22Rv1 (cell line): Measurements from ENCODE around the gene KCNK2.

Experiments
- H3K27ac ChIP-seq: fragments of 450-650 bp; 2 replicates; pipeline ENCODE4 v1.5.1; 2017
- ZFX ChIP-seq: fragments of 450-650 bp; IDR thresholded peaks from 2 replicates; pipeline ENCODE4 v1.6.1; 2017; ENCODE audit warnings: antibody characterized with exemption, borderline replicate concordance
- TF ChIP-seq, protein P1 (sequence below): fragments of 450-650 bp; IDR thresholded peaks from 2 replicates; pipeline ENCODE4 v1.5.1; 2017; ENCODE audit warnings: mild to moderate bottlenecking

Gene KCNK2

DNA sequence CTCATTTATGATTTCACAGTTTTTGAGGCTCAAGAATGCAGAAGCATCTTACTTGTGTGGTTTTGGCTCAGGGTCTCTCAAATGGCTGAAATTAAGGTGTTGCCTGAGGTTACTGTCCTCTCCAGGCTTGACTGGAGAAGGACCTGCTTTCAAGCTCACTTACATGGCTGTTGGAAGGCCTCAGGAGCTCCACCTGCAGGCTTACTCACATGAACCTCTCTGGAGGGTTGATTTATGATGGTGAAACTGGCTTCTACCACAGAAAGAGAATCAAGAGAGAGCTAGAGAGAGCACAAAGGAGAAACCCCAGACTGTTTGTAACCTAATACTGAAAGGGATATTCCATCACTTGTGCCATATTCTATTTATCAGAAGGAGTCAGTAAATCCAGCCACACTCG lies 6.2 kb upstream of the KCNK2 start:
- TF ChIP-seq ZFX = no peak
- TF ChIP-seq, protein P1, sequence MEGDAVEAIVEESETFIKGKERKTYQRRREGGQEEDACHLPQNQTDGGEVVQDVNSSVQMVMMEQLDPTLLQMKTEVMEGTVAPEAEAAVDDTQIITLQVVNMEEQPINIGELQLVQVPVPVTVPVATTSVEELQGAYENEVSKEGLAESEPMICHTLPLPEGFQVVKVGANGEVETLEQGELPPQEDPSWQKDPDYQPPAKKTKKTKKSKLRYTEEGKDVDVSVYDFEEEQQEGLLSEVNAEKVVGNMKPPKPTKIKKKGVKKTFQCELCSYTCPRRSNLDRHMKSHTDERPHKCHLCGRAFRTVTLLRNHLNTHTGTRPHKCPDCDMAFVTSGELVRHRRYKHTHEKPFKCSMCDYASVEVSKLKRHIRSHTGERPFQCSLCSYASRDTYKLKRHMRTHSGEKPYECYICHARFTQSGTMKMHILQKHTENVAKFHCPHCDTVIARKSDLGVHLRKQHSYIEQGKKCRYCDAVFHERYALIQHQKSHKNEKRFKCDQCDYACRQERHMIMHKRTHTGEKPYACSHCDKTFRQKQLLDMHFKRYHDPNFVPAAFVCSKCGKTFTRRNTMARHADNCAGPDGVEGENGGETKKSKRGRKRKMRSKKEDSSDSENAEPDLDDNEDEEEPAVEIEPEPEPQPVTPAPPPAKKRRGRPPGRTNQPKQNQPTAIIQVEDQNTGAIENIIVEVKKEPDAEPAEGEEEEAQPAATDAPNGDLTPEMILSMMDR = peak; percentile 72
- no peak overlapping the region for H3K27ac ChIP-seq

DNA sequence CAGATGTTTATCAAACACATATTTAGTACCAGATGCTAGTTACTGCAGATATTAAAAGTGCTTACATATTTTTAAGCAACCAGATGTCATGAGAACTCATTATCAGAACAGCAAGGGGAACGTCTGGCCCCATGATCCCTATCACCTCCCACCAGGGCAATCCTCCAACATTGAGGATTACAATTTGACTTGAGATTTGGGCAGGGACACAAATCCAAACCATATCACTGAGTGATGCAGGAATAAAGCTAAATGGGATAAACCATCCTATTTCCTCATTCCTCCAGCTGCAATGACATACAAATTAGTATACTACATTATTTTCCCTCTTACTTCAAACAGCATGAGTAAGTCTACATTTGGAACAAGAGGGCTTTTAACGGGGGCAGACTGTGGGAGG lies 3.1 kb upstream of the KCNK2 start:
- H3K27ac ChIP-seq = no peak overlapping the region
- no peak for TF ChIP-seq ZFX
- TF ChIP-seq, protein P1 = no peak

DNA sequence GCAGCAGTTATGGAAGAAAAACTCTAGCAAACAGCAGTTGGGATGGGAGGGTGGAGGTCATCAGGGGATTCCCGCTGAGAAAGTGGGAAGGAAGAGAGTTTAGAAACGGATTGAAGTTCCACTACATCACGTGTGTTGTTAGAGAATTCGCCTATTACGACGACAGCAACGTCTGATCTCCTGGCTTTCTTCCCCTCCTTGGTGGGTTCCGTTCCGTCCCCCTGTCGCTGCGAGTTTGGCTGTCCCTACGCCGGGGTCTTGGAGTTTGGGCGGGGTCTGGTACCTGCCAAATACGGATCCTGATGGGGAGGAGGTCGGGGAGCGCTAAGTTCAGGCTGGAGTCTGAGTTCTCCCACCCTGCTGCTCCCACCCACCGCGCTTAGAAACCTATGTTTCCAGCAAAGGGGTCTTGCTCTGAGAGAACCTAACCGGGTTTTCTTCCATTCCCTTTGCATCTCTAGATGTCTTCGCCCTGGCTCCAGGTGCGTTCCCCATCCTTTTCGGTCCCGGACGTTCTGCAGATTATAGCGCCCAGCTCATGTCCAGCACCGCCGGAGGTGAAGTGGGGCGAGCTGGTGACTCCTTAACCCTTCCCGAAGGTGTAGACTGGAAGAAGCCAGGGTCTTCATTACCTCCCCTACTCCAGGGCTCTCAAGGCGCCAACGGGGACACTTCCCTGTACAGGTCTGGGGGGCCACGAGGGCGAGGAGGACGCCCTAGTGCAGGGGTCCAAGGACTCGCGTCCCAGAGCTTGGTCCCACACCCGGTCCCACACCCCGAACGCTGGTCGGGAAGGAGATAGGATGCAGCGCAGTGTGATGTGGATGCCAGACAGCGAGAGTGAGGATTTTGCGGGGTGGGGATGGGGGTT lies 641 bp upstream of the KCNK2 start:
- no peak for TF ChIP-seq ZFX
- TF ChIP-seq, protein P1 = no peak
- H3K27ac ChIP-seq = no peak overlapping the region

DNA sequence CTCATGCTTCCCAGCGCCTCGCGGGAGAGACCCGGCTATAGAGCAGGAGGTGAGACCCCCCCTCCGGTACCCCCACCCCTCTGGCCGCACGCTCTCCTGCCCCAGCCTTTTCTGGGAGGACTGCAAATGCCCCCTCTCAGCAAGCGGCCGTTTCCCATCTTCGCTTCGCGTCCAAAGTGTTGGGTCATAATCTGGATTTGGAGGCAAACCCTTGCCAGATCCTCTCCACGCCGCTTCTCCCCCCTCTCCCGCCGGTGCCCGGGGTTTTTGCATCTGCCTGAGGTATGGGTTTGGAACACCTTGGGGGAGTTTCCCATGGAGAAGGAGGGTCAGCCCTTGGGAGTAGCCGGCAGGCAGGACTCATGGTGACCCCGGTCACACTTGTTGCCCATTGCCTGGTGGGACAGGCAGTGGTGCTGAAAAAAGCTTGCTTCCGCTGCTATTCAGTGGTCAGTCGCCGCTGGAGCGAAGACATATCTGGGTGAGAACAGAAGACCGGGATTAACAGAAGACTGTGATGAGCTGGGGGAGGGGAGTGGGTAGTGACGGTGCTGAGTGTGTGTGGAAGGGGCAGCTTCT lies 935 bp downstream of the KCNK2 start:
- H3K27ac ChIP-seq = no peak overlapping the region

DNA sequence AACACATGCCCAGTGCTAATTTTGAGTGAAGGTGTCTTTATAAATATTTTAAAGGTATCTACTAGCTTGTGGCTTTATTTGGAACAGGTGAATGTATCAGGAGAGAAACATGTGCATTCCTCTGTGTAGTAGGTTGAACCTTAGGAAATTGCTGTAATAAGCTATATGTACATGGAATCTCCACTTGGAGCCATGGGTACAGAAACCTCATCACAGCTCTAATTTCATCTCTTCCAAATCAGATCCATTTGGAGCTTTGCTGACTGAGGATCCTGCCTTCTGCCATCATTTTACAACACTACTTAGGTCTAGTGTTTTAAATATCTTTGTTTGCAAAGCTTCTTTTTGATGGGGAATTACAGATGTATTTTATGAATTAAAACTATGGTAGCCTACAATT lies 2.1 kb downstream of the KCNK2 start:
- TF ChIP-seq, protein P1 = no peak
- no peak for TF ChIP-seq ZFX
- H3K27ac ChIP-seq = no peak overlapping the region

More for the DNA sequence above, 935 bp downstream of the KCNK2 start:
- TF ChIP-seq, protein P1 = no peak
- no peak for TF ChIP-seq ZFX

DNA sequence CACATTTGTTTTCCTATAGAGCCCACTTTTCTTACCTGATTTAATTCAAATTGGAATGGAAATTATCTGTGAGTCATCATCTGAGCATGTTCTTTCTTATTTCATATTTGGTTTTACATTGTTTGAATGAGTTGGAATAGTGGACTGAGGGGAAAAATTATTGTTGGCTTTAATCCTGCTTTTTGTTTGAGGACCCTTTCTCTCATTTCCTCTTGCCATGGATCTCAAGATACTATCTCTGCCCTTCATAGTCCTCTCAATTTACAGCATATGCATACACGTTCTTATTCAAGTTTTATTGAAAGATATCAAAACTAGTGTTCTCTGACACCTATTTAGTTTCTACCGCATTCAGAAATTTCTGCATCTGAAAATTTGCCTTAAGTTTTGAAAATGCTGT lies 5.1 kb downstream of the KCNK2 start:
- TF ChIP-seq, protein P1 = no peak
- no peak for TF ChIP-seq ZFX

DNA sequence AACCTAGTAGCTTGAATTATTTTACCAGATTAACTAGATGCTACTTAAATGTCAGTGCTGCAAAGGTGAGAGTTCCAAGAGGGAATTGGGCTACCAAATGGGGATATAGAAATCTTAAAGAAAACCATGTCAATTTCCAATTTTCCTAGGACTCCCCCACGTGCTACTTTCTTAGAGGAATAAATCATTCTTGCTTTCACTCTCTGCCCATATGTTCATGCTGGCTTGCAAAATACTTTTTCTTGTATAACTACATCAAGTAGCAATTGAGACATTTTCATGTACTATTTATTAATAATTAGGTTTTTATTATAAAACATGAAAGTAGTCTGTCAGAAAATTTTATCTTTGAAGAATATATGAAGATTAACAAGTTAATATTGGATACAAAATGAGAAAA lies 11.8 kb downstream of the KCNK2 start:
- TF ChIP-seq ZFX = no peak
- TF ChIP-seq, protein P1 = no peak
- H3K27ac ChIP-seq = no peak overlapping the region

More for the DNA sequence above, 5.1 kb downstream of the KCNK2 start:
- no peak overlapping the region for H3K27ac ChIP-seq
